SJCRH30 (cell line): ENCODE measurements around the gene HNRNPAB. TPM values are rescaled to one million over a fixed set of nuclear protein-coding genes. Genes with fewer than 3 reads are reported as not detected.
A peak's percentile ranks its signal among the peaks of the same experiment; 100 is the strongest.

Experiments
- DNase-seq, 2 experiments: peaks; one replicate each; pipeline ENCODE4 v3.0.0-alpha.2; 2015 to 2020
- H3K27ac ChIP-seq: fragments of 250-450 bp; sonication (Bioruptor Pico); 2 replicates; pipeline ENCODE4 v1.5.1; 2020; ENCODE audit warnings: mild to moderate bottlenecking, moderate library complexity
- H3K27me3 ChIP-seq: fragments of 250-450 bp; sonication (Bioruptor Pico); 2 replicates; pipeline ENCODE4 v1.5.1; 2020; ENCODE audit warnings: mild to moderate bottlenecking, moderate library complexity
- H3K36me3 ChIP-seq: fragments of 250-450 bp; sonication (Bioruptor Pico); 2 replicates; pipeline ENCODE4 v1.5.1; 2020; ENCODE audit warnings: mild to moderate bottlenecking, moderate library complexity
- H3K4me1 ChIP-seq: fragments of 250-450 bp; sonication (Bioruptor Pico); 2 replicates; pipeline ENCODE4 v1.5.1; 2020; ENCODE audit warnings: mild to moderate bottlenecking, moderate library complexity
- H3K4me3 ChIP-seq: fragments of 250-450 bp; sonication (Bioruptor Pico); 2 replicates; pipeline ENCODE4 v1.5.1; 2020; ENCODE audit warnings: mild to moderate bottlenecking, moderate library complexity
- H3K9me3 ChIP-seq: fragments of 250-450 bp; sonication (Bioruptor Pico); replicated peaks from 2 replicates; pipeline ENCODE4 v1.5.1; 2020; ENCODE audit warnings: mild to moderate bottlenecking, moderate library complexity
- total RNA-seq: library from RNA; depleted of rRNA; stranded (reverse); fragments of >200 nt; shearing (Covaris generic); gene quantifications from 2 replicates; pipeline ENCODE4 v1.2.3, GENCODE V29; 2014

The HNRNPAB gene
- total RNA-seq, 1 experiment from 2014 or later, result 266 TPM

DNA sequence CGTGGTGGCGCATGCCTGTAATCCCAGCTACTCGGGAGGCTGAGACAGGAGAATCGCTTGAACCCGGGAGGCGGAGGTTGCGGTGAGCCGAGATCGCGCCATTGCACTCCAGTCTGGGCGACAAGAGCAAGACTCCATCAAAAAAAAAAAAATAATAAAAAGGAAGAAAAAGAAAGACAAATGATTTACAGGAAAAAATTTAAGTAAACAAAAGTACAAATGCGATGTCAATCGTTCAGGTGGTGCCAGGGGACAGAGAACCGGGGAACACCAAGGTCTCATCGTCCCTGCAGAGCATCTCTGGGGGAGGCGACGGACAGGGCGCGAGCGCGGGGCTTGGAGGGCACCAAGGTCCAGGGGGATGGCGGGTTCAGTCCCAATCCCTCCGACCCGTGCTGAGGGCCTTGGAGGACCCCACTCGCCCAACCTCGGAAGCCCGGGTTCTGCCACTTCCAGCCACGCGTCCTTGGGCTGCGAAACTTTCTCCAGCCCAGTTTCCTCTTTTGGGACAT lies 607 bp upstream of the HNRNPAB start:
- H3K27ac ChIP-seq, result peak overlapping the region; percentile 63
- peaks cover 35% of the 10 kb centered on the region for H3K36me3 ChIP-seq
- H3K9me3 ChIP-seq, result no peaks in the 10 kb centered on the region
- no peak for DNase-seq
- H3K4me3 ChIP-seq, result peak overlapping the region; percentile 84
- H3K4me1 ChIP-seq, result peaks cover 10% of the 10 kb centered on the region; the same call in 1 of the 2 replicates
- H3K27me3 ChIP-seq, result no peaks in the 10 kb centered on the region

DNA sequence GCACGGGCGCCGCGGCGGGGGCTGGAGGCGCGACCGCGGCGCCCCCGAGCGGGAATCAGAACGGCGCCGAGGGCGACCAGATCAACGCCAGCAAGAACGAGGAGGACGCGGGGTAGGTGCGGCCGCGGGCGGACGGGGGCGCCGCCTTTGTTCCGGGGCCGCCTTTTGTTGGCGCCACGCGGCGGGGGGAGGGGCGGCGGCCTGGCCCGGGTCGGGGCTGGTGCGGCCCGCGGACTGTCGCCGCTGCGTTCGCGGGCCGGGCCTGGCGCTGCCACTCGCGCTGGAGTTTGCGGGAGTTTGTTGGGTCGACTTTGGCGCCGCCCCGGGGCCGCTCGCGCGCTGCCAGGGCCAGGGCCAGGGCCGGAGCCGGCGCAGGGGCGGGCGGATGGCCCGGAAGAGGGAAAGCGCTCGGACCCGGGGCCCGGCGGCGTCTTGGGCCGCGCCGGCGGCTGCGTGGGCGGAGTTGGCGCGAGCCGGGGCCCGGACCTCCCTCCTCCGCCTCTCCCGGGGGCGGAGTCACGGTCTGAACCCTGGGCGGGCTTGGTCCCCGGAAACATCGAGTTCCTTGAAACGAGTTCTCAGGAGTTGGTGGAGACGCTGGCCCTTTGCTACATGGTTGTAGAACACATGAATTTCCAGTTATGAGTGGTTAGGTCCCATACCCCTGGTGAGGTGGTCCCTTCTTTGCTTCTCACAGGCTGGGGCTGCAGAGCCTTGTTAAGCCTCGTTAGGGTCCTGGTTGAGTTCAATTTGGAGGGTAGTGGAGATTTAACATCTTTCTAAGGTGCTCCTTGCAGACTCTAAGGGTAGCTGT lies 809 bp downstream of the HNRNPAB start:
- peaks cover 10% of the 10 kb centered on the region; the same call in 1 of the 2 replicates for H3K4me1 ChIP-seq
- H3K4me3 ChIP-seq, result peak overlapping the region; percentile 84
- DNase-seq, result peak; percentile 76 to 80
- peaks cover 49% of the 10 kb centered on the region for H3K36me3 ChIP-seq
- no peaks in the 10 kb centered on the region for H3K9me3 ChIP-seq
- H3K27me3 ChIP-seq, result no peaks in the 10 kb centered on the region
- H3K27ac ChIP-seq, result peak overlapping the region; percentile 63; the same call in 1 of the 2 replicates

DNA sequence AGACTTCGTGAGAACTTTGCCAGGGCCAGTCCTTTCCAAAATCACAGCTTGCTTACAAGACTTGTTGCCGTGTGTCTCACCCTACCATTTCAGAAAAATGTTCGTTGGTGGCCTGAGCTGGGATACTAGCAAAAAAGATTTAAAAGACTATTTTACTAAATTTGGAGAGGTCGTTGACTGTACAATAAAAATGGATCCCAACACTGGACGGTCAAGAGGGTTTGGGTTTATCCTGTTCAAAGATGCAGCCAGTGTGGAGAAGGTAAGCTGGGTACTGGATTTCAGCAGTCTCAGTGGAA lies 1.4 kb downstream of the HNRNPAB start:
- peaks cover 10% of the 10 kb centered on the region; the same call in 1 of the 2 replicates for H3K4me1 ChIP-seq
- H3K27me3 ChIP-seq, result no peaks in the 10 kb centered on the region
- no peak overlapping the region for H3K27ac ChIP-seq
- H3K36me3 ChIP-seq, result peaks cover 55% of the 10 kb centered on the region
- peak overlapping the region; percentile 84 for H3K4me3 ChIP-seq
- no peaks in the 10 kb centered on the region for H3K9me3 ChIP-seq
- DNase-seq, result no peak

DNA sequence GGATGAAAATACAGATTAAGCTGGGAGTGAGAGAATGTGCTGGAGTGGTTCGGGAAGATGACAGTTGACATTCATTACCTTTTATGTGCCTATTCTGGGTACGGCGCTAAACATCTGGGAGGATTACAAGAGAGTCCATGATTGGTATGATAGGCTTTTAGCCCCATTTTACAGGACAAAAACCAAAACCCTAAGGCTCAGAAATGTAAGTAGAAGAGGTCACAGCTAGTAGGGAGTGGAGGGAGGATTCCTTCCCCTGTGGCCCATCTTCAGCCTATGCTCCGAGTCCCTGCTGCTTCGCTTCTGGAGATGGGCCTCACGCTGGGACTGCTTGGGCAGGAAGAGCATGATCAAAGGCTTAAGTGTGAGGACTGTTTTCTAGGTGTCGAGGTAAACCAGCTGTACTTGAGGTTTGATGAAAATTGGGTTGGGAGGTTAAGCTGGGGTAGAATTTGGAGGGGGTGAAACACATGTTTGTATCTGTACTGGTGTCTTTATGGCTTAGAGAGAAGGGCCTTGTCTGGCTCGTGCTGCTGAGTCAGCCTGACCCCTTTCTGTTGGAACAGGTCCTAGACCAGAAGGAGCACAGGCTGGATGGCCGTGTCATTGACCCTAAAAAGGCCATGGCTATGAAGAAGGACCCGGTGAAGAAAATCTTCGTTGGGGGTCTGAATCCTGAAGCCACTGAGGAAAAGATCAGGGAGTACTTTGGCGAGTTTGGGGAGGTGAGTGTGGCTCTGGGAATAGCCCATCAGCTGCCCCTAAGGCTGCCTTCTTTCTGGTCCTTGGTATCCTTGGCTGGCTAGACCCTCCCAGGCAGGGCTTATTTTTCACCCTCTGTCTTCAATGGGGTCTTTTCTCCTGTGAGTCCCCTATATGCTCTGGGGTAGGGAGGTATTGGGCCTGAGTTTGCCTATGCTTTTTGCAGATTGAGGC lies 2.1 kb downstream of the HNRNPAB start:
- H3K9me3 ChIP-seq, result no peaks in the 10 kb centered on the region
- no peaks in the 10 kb centered on the region for H3K27me3 ChIP-seq
- no peak overlapping the region for H3K27ac ChIP-seq
- peak overlapping the region; percentile 84 for H3K4me3 ChIP-seq
- no peak for DNase-seq
- H3K4me1 ChIP-seq, result peaks cover 10% of the 10 kb centered on the region; the same call in 1 of the 2 replicates
- H3K36me3 ChIP-seq, result peaks cover 62% of the 10 kb centered on the region

DNA sequence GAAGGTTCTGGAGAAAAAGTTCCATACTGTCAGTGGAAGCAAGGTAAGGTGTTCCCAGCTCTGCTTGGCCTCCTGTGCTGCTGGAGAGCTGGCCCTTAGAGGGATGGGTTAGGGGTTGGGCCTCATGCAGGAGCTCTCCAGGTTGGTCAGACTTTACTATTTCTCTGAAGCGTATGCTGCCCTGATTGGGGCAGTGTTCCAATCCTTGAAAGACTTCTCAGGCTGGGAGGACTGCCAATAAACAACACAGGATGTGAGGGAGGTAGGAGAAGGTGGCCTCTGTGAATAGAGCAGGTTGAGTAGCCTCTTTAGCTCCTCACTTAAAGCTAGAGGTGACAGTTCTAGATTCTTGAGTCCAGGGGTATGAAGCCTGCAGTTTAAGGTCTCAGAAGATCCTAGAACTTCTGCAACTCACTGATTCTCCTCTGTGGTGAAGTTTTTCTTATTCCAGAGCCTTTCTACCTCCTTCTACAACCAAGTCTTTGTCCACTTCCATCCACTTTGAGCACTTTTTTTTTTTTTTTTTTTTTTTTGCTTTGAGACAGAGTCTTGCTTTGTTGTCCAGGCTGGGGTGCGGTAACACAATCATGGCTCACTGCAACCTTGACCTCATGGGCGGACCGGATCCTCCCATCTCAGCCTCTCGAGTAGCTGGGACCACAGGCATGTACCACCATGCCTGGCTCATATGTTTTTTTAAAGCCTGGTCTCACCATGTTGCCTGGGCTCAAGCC lies 3.0 kb downstream of the HNRNPAB start:
- H3K4me3 ChIP-seq, result no peak overlapping the region
- H3K4me1 ChIP-seq, result peaks cover 10% of the 10 kb centered on the region; the same call in 1 of the 2 replicates
- no peaks in the 10 kb centered on the region for H3K27me3 ChIP-seq
- no peak for DNase-seq
- H3K27ac ChIP-seq, result no peak overlapping the region
- H3K36me3 ChIP-seq, result peaks cover 71% of the 10 kb centered on the region
- no peaks in the 10 kb centered on the region for H3K9me3 ChIP-seq

DNA sequence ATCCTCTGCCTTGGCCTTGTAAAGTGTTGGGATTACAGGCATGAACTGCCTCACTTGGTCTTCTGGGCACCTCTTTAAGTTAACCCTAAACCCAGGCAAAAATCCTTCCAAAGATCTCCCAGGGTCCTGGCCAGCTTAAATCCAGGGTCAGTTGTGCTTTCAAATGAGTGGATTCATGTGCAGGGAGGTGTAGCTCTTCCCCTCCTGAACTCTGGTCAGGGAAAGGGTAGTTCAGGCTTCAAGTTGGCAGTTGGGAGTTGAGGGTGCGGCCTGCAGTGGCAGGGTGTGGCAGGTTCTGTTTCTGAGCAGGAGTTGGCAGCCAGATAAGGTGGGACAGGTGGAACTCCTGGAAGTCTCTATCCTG lies 3.6 kb downstream of the HNRNPAB start:
- H3K27me3 ChIP-seq, result no peaks in the 10 kb centered on the region
- H3K27ac ChIP-seq, result no peak overlapping the region
- peaks cover 10% of the 10 kb centered on the region; the same call in 1 of the 2 replicates for H3K4me1 ChIP-seq
- H3K9me3 ChIP-seq, result no peaks in the 10 kb centered on the region
- peaks cover 77% of the 10 kb centered on the region for H3K36me3 ChIP-seq
- no peak overlapping the region for H3K4me3 ChIP-seq
- DNase-seq, result no peak

DNA sequence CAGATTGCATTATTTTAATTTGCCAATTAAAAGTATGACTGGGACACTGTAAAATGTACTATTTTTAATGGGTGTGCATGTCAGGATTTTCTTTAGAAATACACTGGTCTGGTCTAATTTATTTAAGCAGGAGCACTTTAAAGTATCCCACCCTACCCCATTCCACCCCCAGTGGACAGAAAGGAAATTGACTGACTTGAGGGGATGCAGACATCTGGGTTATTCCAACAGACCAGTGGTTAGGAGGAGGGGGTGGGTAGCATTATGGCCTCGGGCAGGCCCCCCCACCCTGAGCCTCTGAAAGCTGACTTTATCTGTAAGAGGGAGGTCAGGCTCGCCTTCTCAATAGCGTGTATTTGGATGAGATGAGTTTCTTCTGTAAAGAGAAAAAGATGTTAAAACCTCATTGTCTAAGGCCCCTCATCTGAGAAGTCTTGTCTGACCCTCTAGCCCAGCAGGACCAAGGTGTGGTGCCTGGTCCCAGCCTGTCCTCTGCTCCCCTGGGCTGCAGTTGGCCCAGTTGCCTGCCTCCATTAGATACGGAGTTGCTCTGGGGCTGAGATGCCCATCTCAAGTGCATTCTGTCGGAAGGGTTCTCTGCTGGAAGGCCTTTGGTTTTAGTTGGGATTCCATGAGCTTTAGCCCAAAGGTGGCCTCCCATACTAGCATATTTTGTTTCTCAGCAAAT lies 4.4 kb downstream of the HNRNPAB start:
- H3K4me1 ChIP-seq, result peaks cover 10% of the 10 kb centered on the region; the same call in 1 of the 2 replicates
- no peak overlapping the region for H3K27ac ChIP-seq
- no peak for DNase-seq
- H3K27me3 ChIP-seq, result no peaks in the 10 kb centered on the region
- H3K36me3 ChIP-seq, result peaks cover 85% of the 10 kb centered on the region
- H3K9me3 ChIP-seq, result no peaks in the 10 kb centered on the region
- H3K4me3 ChIP-seq, result no peak overlapping the region

DNA sequence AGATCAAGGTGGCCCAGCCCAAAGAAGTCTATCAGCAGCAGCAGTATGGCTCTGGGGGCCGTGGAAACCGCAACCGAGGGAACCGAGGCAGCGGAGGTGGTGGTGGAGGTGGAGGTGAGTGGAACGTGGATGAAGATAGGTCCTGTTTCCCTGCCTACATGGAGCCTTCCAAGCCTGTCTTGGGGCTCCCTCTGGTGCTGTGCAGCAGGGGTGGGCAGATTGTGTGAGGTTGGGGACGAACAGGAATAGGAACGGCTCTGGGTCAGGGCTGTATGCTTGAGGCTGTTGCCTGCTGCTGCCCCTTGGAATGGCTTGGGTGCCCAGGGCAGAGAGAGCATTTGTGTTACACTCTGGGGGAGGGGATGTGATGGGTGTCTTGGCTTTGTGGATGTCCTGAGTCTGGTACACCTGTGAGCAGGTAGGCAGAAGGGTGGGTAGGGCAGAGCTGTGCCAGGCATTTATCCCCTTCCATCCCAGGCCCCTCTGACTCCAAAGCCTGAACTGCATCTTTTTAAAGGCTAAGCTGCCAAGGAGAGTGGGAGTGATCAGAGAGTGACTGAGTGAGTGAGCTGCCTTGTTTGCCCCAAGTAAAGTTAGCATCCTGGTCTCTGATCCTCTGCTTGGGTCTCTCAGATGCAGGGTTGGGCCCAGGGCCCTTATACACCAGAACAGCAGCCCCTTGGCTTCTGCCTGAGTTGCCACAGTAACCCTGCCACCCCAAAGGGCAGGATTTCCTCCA lies 5.2 kb downstream of the HNRNPAB start:
- H3K27ac ChIP-seq, result no peak overlapping the region
- DNase-seq, result no peak
- no peaks in the 10 kb centered on the region for H3K9me3 ChIP-seq
- H3K36me3 ChIP-seq, result peaks cover 93% of the 10 kb centered on the region
- peaks cover 10% of the 10 kb centered on the region; the same call in 1 of the 2 replicates for H3K4me1 ChIP-seq
- no peak overlapping the region for H3K4me3 ChIP-seq
- H3K27me3 ChIP-seq, result no peaks in the 10 kb centered on the region

DNA sequence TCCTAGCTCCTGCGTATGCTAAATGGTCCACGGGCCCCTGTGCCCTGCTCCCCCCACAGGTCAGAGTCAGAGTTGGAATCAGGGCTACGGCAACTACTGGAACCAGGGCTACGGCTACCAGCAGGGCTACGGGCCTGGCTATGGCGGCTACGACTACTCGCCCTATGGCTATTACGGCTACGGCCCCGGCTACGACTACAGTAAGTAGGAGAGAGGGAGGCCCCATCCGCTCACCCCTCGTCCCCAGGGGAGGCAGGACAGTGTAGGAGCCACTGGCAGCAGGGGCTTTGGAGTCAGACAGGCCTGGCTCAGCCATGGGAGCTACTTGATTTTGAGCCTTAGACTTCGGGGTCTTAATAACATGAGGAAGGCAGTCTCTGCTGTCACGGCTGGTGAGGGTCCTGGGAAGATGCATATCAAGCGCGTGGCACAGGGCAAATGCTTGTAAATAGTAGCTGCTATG lies 5.8 kb downstream of the HNRNPAB start:
- no peaks in the 10 kb centered on the region for H3K27me3 ChIP-seq
- no peaks in the 10 kb centered on the region for H3K9me3 ChIP-seq
- peaks cover 99% of the 10 kb centered on the region for H3K36me3 ChIP-seq
- DNase-seq, result no peak
- H3K4me1 ChIP-seq, result peaks cover 10% of the 10 kb centered on the region; the same call in 1 of the 2 replicates
- no peak overlapping the region for H3K4me3 ChIP-seq
- H3K27ac ChIP-seq, result no peak overlapping the region

DNA sequence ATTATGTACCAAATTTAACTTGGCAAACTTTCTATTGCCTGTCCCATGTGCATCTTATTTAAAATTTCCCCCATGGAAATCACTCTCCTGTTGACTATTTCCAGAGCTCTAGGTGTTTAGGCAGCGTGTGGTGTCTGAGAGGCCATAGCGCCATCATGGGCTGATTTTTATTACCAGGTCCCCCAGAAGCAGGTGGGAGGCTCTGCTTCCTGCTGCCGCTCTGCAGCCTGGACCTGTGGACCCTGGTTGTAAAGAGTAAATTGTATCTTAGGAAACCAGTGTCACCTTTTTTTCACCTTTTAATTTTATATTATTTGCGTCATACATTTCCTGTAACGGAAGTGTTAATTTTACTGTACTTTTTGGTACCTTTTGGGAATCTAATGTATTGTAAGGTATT lies 6.4 kb downstream of the HNRNPAB start:
- no peak overlapping the region for H3K27ac ChIP-seq
- no peak for DNase-seq
- peaks cover 100% of the 10 kb centered on the region for H3K36me3 ChIP-seq
- peaks cover 10% of the 10 kb centered on the region; the same call in 1 of the 2 replicates for H3K4me1 ChIP-seq
- H3K4me3 ChIP-seq, result no peak overlapping the region
- H3K9me3 ChIP-seq, result no peaks in the 10 kb centered on the region
- H3K27me3 ChIP-seq, result no peaks in the 10 kb centered on the region

DNA sequence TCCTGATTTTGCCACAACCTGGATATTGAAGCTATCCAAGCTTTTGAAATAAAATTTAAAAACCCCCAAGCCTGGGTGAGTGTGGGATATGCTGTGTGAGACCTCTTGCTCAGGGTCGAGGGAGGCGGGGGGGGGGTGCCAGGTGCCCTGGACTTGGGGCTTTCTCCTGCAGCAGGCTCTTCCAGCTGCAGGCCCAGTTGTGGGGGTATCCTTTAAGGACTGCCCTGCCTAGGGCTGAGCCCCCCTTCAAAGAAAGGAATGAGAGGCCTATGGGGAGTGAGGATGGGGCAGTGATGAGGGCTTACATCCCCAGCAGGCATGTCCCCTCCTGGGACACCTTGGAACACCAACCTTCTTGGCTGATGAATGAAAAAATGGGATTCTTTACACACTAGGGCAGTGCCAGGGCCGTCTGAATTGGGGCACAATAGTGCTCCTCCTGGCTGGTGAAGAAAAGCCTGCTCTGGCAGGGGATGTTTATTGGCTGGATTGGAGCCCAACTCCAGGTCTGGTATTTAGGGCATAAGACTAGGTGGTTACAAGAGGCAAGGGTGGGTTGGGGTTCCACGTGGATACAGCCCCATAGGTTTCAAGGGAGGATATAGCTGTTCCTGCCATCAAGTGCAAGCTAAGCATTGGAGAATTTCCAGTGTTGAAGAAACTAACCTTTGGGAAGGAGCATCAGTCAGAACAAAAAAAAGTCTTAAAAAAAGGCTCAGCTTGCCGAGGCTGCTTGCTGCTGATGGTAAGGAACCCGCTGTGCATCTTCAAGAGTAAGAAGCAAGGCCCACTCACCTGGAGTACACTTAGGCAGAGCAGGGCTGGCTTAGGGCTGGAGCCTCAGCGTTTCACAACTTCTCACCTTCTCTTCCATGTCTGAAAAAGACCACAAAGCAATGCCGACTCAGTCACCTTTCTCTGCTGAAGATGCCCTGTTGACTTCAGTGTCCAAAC lies 7.0 kb downstream of the HNRNPAB start:
- no peak for DNase-seq
- Histone ChIP-seq H3K9me3 (no peaks in the 10 kb centered on the region), H3K36me3 (peaks cover 100% of the 10 kb centered on the region), H3K27ac (no peak overlapping the region), H3K4me1 (peaks cover 8% of the 10 kb centered on the region; the same call in 1 of the 2 replicates), H3K4me3 (no peak overlapping the region), H3K27me3 (no peaks in the 10 kb centered on the region)

DNA sequence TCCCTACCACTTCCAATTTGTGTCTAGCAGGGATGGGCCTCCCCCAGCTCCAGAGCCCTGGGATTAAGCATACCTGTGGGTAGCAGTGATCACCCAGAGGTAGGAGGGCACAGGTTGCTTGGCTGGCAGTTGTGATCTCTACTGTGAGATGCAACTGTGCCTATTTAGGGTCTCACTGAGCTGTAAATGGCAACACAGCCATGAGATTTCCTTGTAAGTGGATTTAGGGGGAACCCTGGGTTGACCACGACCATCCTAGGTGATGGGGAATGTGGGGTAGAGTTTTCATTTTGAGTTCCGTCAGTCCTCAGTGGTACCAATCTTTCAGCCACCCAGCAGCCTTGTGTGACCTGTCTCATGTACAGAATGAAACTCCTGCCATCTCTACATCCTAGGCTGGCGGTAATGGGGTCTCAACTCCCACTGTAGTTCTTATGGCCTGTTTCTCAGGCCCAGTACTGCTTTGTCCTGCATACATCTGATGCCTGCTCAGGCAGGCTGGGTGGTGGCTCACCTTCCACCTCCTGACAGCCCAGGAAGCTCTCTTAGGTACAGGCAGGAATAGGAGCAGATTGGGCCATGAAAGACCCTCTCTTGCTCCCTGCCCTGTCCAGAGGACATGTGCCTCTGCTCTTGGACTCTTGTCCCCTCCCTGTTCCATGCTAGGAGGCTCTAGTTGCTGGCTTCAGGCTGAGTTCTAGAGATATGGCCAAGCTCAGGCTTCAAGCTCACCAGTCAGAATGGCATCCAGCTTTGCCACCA lies 8.1 kb downstream of the HNRNPAB start:
- H3K36me3 ChIP-seq, result peaks cover 98% of the 10 kb centered on the region
- H3K4me3 ChIP-seq, result no peak overlapping the region
- H3K4me1 ChIP-seq, result no peaks in the 10 kb centered on the region
- no peak for DNase-seq
- H3K9me3 ChIP-seq, result no peaks in the 10 kb centered on the region
- no peaks in the 10 kb centered on the region for H3K27me3 ChIP-seq
- H3K27ac ChIP-seq, result no peak overlapping the region
